ENCODE measurements around the gene PREX1.

The PREX1 gene

GRCh38 chr20:48642105-48642880 lies 185.5 kb downstream of the PREX1 start:
- peaks cover 70% of the 10 kb centered on the region for H3K36me3 ChIP-seq (ENCODE audit: insufficient read depth, insufficient read length, low read length)

DNA sequence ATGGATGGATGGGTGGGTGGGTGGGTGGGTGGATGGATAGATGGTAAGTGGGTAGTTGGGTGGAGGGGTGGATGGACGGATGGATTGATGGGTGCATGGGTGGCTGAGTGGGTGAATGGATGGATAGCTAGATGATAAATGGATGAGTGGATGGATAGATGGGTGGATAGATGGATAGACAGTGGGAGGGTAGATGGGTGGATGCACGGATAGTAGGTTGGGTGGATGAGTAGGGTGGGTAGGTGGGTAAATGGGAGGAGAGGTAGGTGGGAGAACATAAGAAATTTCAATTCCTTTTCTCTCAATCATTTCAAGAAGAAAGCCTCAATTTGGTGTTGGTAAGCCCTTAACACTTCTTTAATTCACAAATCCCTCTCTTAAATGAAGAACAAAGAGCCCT lies 186.9 kb downstream of the PREX1 start:
- DNase-seq (ENCODE audit: low read depth, low spot score), result no peak
- H3K4me3 ChIP-seq (ENCODE audit: insufficient read length, low read depth), result no peak overlapping the region
- peaks cover 62% of the 10 kb centered on the region for H3K36me3 ChIP-seq (ENCODE audit: insufficient read depth, insufficient read length, low read length)
- H3K27me3 ChIP-seq (ENCODE audit: insufficient read depth, insufficient read length), result no peaks in the 10 kb centered on the region
- no peaks in the 10 kb centered on the region for H3K4me1 ChIP-seq (ENCODE audit: insufficient read depth, insufficient read length)
- no peak for TF ChIP-seq YY1 (IDR thresholded peaks at IDR 0.05; ENCODE audit: insufficient read depth, insufficient read length)
- no peak for TF ChIP-seq SUZ12 (IDR thresholded peaks at IDR 0.05; ENCODE audit: extremely low read depth, insufficient read depth, insufficient read length)
- no peaks in the 10 kb centered on the region for H3K9me3 ChIP-seq (ENCODE audit: insufficient read depth, low read length)
- no peak overlapping the region for H3K9ac ChIP-seq (ENCODE audit: insufficient read length, low read depth)

More at GRCh38 chr20:48642105-48642880, 185.5 kb downstream of the PREX1 start:
- no peaks in the 10 kb centered on the region for H3K9me3 ChIP-seq (ENCODE audit: insufficient read depth, low read length)
- no peak overlapping the region for H3K9ac ChIP-seq (ENCODE audit: insufficient read length, low read depth)
- no peak for DNase-seq (ENCODE audit: low read depth, low spot score)
- TF ChIP-seq YY1 (IDR thresholded peaks at IDR 0.05; ENCODE audit: insufficient read depth, insufficient read length) (no peak), SUZ12 (IDR thresholded peaks at IDR 0.05; ENCODE audit: extremely low read depth, insufficient read depth, insufficient read length) (no peak), ZNF274 (IDR thresholded peaks at IDR 0.05; ENCODE audit: low read depth, low read length) (no peak)
- no peaks in the 10 kb centered on the region for H3K27me3 ChIP-seq (ENCODE audit: insufficient read depth, insufficient read length)
- no peaks in the 10 kb centered on the region for H3K4me1 ChIP-seq (ENCODE audit: insufficient read depth, insufficient read length)
- H3K4me3 ChIP-seq (ENCODE audit: insufficient read length, low read depth), result no peak overlapping the region

GRCh38 chr20:48639899-48640298 lies 187.9 kb downstream of the PREX1 start:
- no peaks in the 10 kb centered on the region for H3K27me3 ChIP-seq (ENCODE audit: insufficient read depth, insufficient read length)
- H3K9me3 ChIP-seq (ENCODE audit: insufficient read depth, low read length), result no peaks in the 10 kb centered on the region
- TF ChIP-seq SUZ12 (IDR thresholded peaks at IDR 0.05; ENCODE audit: extremely low read depth, insufficient read depth, insufficient read length) (no peak), YY1 (IDR thresholded peaks at IDR 0.05; ENCODE audit: insufficient read depth, insufficient read length) (no peak), ZNF274 (IDR thresholded peaks at IDR 0.05; ENCODE audit: low read depth, low read length) (no peak)
- H3K4me3 ChIP-seq (ENCODE audit: insufficient read length, low read depth), result no peak overlapping the region
- H3K9ac ChIP-seq (ENCODE audit: insufficient read length, low read depth), result no peak overlapping the region
- H3K36me3 ChIP-seq (ENCODE audit: insufficient read depth, insufficient read length, low read length), result peaks cover 55% of the 10 kb centered on the region
- no peaks in the 10 kb centered on the region for H3K4me1 ChIP-seq (ENCODE audit: insufficient read depth, insufficient read length)
- DNase-seq (ENCODE audit: low read depth, low spot score), result no peak

GRCh38 chr20:48638546-48638945 lies 189.3 kb downstream of the PREX1 start:
- Histone ChIP-seq H3K9me3 (ENCODE audit: insufficient read depth, low read length) (no peaks in the 10 kb centered on the region), H3K9ac (ENCODE audit: insufficient read length, low read depth) (no peak overlapping the region), H3K36me3 (ENCODE audit: insufficient read depth, insufficient read length, low read length) (peaks cover 50% of the 10 kb centered on the region), H3K4me3 (ENCODE audit: insufficient read length, low read depth) (no peak overlapping the region), H3K27me3 (ENCODE audit: insufficient read depth, insufficient read length) (no peaks in the 10 kb centered on the region), H3K4me1 (ENCODE audit: insufficient read depth, insufficient read length) (no peaks in the 10 kb centered on the region)
- no peak for TF ChIP-seq ZNF274 (IDR thresholded peaks at IDR 0.05; ENCODE audit: low read depth, low read length)
- TF ChIP-seq SUZ12 (IDR thresholded peaks at IDR 0.05; ENCODE audit: extremely low read depth, insufficient read depth, insufficient read length), result no peak
- TF ChIP-seq YY1 (IDR thresholded peaks at IDR 0.05; ENCODE audit: insufficient read depth, insufficient read length), result no peak
- no peak for DNase-seq (ENCODE audit: low read depth, low spot score)

- Histone ChIP-seq H3K9ac (ENCODE audit: insufficient read length, low read depth) (no peak overlapping the region), H3K4me3 (ENCODE audit: insufficient read length, low read depth) (no peak overlapping the region), H3K36me3 (ENCODE audit: insufficient read depth, insufficient read length, low read length) (peaks cover 45% of the 10 kb centered on the region), H3K27me3 (ENCODE audit: insufficient read depth, insufficient read length) (no peaks in the 10 kb centered on the region), H3K9me3 (ENCODE audit: insufficient read depth, low read length) (no peaks in the 10 kb centered on the region), H3K4me1 (ENCODE audit: insufficient read depth, insufficient read length) (no peaks in the 10 kb centered on the region)
- TF ChIP-seq YY1 (IDR thresholded peaks at IDR 0.05; ENCODE audit: insufficient read depth, insufficient read length) (no peak), SUZ12 (IDR thresholded peaks at IDR 0.05; ENCODE audit: extremely low read depth, insufficient read depth, insufficient read length) (no peak), ZNF274 (IDR thresholded peaks at IDR 0.05; ENCODE audit: low read depth, low read length) (no peak)
- DNase-seq (ENCODE audit: low read depth, low spot score), result no peak
These were observed 190.3 kb downstream of the PREX1 start for GRCh38 chr20:48637461-48637860.

GRCh38 chr20:48636301-48636700 lies 191.5 kb downstream of the PREX1 start:
- no peak overlapping the region for H3K4me3 ChIP-seq (ENCODE audit: insufficient read length, low read depth)
- no peaks in the 10 kb centered on the region for H3K9me3 ChIP-seq (ENCODE audit: insufficient read depth, low read length)
- TF ChIP-seq SUZ12 (IDR thresholded peaks at IDR 0.05; ENCODE audit: extremely low read depth, insufficient read depth, insufficient read length) (no peak), YY1 (IDR thresholded peaks at IDR 0.05; ENCODE audit: insufficient read depth, insufficient read length) (no peak), ZNF274 (IDR thresholded peaks at IDR 0.05; ENCODE audit: low read depth, low read length) (no peak)
- H3K36me3 ChIP-seq (ENCODE audit: insufficient read depth, insufficient read length, low read length), result peaks cover 36% of the 10 kb centered on the region
- no peaks in the 10 kb centered on the region for H3K27me3 ChIP-seq (ENCODE audit: insufficient read depth, insufficient read length)
- no peaks in the 10 kb centered on the region for H3K4me1 ChIP-seq (ENCODE audit: insufficient read depth, insufficient read length)
- H3K9ac ChIP-seq (ENCODE audit: insufficient read length, low read depth), result no peak overlapping the region
- no peak for DNase-seq (ENCODE audit: low read depth, low spot score)

GRCh38 chr20:48635791-48636267 lies 192.0 kb downstream of the PREX1 start:
- TF ChIP-seq YY1 (IDR thresholded peaks at IDR 0.05; ENCODE audit: insufficient read depth, insufficient read length) (no peak), ZNF274 (IDR thresholded peaks at IDR 0.05; ENCODE audit: low read depth, low read length) (no peak), SUZ12 (IDR thresholded peaks at IDR 0.05; ENCODE audit: extremely low read depth, insufficient read depth, insufficient read length) (no peak)
- Histone ChIP-seq H3K4me3 (ENCODE audit: insufficient read length, low read depth) (no peak overlapping the region), H3K9ac (ENCODE audit: insufficient read length, low read depth) (no peak overlapping the region), H3K4me1 (ENCODE audit: insufficient read depth, insufficient read length) (peaks cover 3% of the 10 kb centered on the region), H3K9me3 (ENCODE audit: insufficient read depth, low read length) (no peaks in the 10 kb centered on the region), H3K36me3 (ENCODE audit: insufficient read depth, insufficient read length, low read length) (peaks cover 32% of the 10 kb centered on the region), H3K27me3 (ENCODE audit: insufficient read depth, insufficient read length) (no peaks in the 10 kb centered on the region)
- peak; percentile 48 for DNase-seq (ENCODE audit: low read depth, low spot score)

Measured in NT2/D1 (cell line).